ENCODE results near the gene ZEB2.

Gene ZEB2

GRCh38 chr2:144334551-144334950, 185.4 kb downstream of the ZEB2 start:
- no peak for DNase-seq (ENCODE audit: extremely low read depth, insufficient read length)
- no peak for TF ChIP-seq CTCF (IDR thresholded peaks at IDR 0.05; ENCODE audit: insufficient read depth, low read length, poor library complexity, severe bottlenecking)
- no peaks in the 10 kb centered on the region for H3K27me3 ChIP-seq (replicated peaks; ENCODE audit: control insufficient read depth, insufficient read depth, low read length)

More at GRCh38 chr2:144334551-144334950, 185.4 kb downstream of the ZEB2 start:
- H3K4me3 ChIP-seq (replicated peaks; ENCODE audit: low read depth, low read length): no peak overlapping the region
- no peaks in the 10 kb centered on the region for H3K36me3 ChIP-seq (ENCODE audit: control insufficient read depth, insufficient read depth, low read length)
